Stimulated activated CD4-positive, alpha-beta T cell treated with anti-CD3 and anti-CD28 coated beads, Interleukin-1b, Interleukin-23, amount 100 ng/mL, for 1 hour (primary cell): ENCODE data around the gene SEPSECS.

Experiments used
- DNase-seq, 2 donors: peaks; one replicate each; pipeline ENCODE4 v3.0.0-alpha.2; 2020; ENCODE audit warnings: low read depth in 2 of 2

SEPSECS gene

GRCh38 chr4:25155947-25156346, 4.3 kb downstream of the SEPSECS start:
- no peak for DNase-seq

DNA sequence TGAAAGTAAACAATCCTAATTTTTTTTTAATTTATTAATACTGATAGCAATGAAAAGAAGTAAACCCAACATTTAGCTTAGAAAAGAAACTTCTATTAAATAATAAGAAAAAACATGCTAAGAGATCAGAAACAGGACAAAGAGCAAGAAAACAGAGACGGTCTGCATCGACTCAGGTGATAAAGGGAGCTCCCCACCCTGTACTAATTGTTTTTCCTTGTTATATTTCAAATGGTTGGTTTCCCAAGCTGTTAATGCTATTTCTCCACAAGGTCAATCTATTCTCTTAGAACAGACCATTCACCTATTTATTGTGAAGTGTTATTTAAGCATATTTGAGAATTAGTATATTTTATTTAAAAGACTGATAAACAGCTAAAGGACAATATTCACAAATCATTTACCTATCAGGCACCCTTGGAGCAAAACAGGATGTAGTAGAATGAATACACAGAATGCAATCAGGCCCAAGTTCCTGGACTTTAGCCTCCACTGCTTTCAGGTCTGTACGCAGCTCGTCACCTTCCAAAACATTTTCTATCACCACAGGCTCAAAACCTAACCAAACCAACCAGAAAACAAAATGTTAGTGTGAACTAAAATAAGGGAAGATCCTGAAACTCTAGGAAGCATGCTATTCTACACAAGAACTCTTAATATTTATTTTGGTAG, 5.5 kb downstream of the SEPSECS start:
- no peak for DNase-seq

DNA sequence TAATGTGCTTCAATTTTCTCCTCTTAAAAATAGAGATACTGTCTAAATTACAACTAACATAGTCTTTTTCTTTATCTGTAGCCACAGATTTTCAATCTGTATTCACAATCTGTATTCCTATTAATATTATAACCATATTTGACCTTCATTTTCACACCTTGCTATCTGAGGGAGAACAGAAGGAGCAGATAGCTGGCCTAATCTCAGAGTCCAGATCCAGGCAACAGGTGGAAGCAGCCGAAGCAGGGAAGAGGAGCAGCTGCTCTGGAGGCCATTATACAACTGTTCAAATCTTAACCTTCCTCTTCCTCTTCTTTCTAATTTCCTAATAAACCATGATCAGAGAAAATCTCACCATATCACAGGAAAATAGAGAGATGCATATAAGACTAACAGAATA, 14.2 kb downstream of the SEPSECS start:
- DNase-seq: no peak

GRCh38 chr4:25144870-25145481, 15.3 kb downstream of the SEPSECS start:
- no peak for DNase-seq

GRCh38 chr4:25142468-25142867, 17.8 kb downstream of the SEPSECS start:
- DNase-seq: no peak

DNA sequence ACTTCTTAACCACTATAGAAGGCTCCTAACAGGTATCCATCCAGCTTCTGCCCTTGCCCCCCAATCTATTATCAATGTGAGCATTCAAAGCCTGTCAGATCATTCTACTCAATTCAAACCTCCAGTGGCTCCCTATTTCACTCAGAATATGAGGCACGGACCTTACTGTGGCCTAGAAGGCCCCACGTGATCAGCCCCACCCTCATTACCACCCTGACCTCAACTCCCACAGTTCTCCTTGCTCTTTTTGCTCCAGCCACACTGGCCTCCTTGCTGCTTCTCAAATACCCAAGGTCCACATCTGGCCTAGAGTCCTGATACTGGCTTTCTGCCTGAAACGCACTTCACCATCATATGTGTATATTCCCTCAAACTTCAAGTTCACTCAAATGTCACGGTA, 18.7 kb downstream of the SEPSECS start:
- DNase-seq: no peak

GRCh38 chr4:25133132-25133531, 27.1 kb downstream of the SEPSECS start:
- DNase-seq: no peak

DNA sequence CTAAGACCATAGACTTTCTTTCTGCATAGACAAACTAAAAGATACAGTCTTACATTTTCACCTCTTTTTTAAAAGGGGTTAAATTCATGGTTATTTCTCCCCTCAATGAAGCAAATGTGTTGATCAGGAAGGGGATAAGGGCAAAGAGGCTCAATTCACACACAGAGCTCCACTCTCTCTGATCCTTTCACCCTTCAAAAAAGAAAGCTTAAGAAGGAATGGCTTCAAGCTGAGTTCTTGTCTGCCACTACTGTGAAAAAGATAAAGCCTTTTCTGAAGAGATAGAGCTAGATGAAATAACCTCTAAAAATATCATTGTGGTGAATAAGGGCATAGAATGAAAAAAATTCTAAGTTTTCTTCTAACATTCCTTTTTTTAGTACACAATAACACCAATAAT, 28.3 kb downstream of the SEPSECS start:
- no peak for DNase-seq

DNA sequence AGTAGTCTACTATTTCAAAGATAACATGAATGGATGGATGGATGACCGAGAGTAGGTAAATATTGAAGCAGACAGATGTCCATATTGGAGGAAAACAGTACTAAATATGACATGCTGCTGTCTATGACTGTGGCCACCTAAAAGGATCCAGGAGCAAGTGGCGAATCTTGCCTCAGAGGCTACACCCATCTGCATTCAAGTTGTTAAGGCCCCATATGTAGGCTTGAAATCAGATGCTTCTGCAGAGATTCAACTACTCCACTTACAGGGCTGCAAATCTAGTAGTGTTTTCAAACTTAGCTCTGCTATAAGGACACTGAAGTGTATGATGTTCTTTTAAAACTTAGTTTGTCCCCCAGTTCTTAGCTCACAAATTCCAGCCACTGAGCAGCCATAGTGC, 28.9 kb downstream of the SEPSECS start:
- DNase-seq: no peak

DNA sequence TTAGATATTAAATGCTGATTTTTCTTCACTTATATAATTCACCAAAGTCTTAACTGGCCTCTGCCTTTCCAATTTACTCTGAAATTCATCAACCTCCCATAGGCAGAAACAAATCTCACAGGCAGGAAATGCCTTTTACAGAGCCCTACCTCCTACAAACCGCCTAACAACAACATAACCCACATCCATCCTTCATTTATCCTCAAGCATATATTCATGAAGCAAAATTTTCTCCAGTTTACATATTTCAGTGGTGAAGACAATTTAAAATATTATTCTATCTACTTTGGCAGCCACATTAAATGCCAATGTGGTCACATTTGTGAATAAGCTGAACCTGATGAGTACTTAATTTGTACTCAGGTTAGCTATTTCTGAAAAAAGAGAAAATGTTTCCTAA, 30.3 kb downstream of the SEPSECS start:
- no peak for DNase-seq

- no peak for DNase-seq
These were observed 31.6 kb downstream of the SEPSECS start for GRCh38 chr4:25128671-25129070.

DNA sequence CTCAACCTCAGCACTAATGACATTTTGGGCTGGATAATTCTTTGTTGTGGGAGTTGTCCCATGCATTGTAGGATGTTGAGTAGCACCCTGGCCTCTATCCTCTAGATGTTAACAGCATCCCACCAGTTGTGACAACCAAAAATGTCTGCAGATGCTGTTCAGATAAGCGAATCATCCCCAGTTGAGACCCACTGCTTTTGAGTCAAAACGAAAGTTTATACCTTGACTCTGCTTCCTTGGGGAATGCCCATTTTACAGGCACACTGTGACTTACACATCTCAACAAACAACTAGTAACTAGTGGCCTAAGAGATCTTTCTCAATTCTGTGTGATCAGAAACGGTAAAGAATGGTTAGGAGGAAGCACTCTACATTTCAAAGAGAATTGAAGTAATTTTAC, 37.0 kb downstream of the SEPSECS start:
- no peak for DNase-seq

DNA sequence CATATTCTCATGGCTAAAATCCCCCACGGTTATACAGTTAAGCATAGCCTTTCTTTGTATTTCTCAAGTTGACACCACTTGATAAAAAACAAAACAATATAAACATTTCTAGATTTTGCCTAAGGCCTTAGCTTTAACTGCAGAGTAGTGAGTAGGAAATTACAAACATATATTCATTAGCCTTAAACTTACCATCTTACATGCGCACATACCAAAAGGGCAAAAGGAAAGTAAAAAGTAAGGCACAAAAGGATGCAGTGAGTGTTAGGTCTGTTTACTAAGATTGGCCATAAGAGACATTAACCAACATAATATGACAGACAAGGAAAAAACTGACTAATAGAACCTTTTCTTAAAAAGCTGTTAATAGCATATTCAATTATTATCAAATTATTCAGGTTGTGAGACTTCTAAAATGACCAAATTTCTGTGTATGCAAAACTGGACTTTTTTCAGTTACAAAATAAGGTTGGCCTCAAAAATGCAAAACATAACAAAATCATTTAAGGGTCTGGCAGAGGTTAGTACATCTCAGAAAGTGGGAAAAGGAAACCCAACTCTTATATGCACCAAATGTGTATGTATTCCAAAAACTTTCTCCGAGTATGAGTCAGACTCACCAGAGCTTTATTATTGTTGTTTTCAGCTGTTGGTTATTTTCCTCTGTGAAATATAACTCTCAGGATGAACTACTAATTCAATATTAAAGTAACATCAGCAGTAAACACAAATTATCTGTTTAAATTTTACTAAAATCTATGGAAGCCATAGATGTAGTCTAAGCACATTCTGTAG, 39.9 kb downstream of the SEPSECS start:
- no peak for DNase-seq

- no peak for DNase-seq
These were observed 42.4 kb downstream of the SEPSECS start for GRCh38 chr4:25117716-25118472.

- no peak for DNase-seq
These were observed 43.0 kb downstream of the SEPSECS start for GRCh38 chr4:25117274-25117673.

- no peak for DNase-seq
These were observed 46.0 kb downstream of the SEPSECS start for GRCh38 chr4:25113915-25114904.

DNA sequence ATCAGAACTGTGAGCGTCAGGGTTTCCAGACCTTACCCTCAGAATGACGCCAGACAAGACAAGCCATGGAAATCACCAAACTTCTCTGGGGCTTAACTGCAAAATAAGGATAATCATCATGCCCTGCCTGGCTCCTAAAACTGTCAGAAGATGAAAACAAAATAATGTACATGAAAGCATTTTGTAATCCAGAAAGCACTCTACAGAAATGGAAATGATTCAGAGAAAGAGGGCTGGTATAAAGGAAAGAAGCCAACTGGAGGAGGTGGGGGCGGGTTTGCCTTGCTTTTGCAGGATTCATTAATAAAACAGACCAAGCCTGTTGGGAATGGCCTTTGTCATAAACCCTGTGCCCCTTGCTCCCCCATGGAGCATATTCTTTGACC, 47.3 kb downstream of the SEPSECS start:
- no peak for DNase-seq

DNA sequence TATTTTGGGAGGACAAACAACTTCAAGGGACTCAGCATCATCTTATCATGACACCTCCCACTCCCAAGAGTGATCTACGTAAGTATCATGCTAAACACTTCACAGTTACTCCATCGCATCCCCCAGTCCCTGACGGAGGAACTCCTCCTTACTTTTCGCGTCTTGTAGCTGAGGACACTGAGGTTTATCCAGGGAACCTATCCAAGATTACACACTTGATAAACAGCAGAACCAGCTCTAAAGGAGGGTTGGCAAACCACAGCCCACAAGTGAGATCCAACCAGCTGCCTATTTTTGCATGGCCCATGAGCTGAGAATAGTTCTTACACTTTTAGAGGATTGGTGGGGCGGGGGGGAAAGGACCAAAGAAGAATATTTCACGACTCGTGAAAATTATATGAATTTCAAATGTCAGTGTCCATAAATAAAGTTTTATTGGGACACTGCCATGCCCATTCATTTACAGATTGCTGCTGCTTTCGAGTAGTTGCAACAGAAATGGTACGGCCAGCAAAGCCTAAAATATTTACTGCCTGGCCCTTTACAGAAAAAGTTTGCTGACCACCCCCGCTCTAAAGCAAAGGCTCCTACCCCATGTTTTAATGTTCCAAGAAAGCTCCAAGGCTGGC, 47.8 kb downstream of the SEPSECS start:
- no peak for DNase-seq

- no peak for DNase-seq
These were observed 48.5 kb downstream of the SEPSECS start for GRCh38 chr4:25111648-25112196.
